HCT116 (cell line): ENCODE data around the gene ABCC2.

Source experiments
- CEBPB ChIP-seq: IDR thresholded peaks from 2 replicates; pipeline ENCODE4 v1.6.1; 2012; ENCODE audit warnings: low read depth
- CTCF ChIP-seq, 3 experiments: fragments of 200-600 bp in 1 of 3; sonication (generic) in 1 of 3; IDR thresholded peaks in 2 of 3; conservative IDR thresholded peaks in 1 of 3; 2 replicates each; pipeline ENCODE4 v1.5.1; 2012 to 2017; ENCODE audit warnings: low read depth in 2 of 3, low read length in 2 of 3, antibody characterized with exemption in 1 of 3, borderline replicate concordance in 1 of 3, control low read depth in 1 of 3, mild to moderate bottlenecking in 1 of 3, mixed read lengths in 1 of 3, mixed run types in 1 of 3, moderate library complexity in 1 of 3; ENCODE audit not compliant: insufficient read depth in 1 of 3
- ELF1 ChIP-seq: IDR thresholded peaks from 2 replicates; pipeline ENCODE4 v1.6.1; 2012; ENCODE audit warnings: low read depth, borderline replicate concordance
- EZH2 ChIP-seq: fragments of 200-600 bp; sonication (generic); IDR thresholded peaks from 2 replicates; pipeline ENCODE4 v1.6.1; 2017; ENCODE audit warnings: antibody characterized with exemption, mixed run types
- POLR2A ChIP-seq: IDR thresholded peaks from 2 replicates; pipeline ENCODE4 v1.7.0; 2011; ENCODE audit warnings: borderline replicate concordance; ENCODE audit not compliant: insufficient read depth, insufficient read length; ENCODE audit errors: extremely low read depth
- RAD21 ChIP-seq: IDR thresholded peaks from 2 replicates; pipeline ENCODE4 v1.6.1; 2012; ENCODE audit warnings: low read depth, mild to moderate bottlenecking
- SRF ChIP-seq: IDR thresholded peaks from 2 replicates; pipeline ENCODE4 v1.6.1; 2012; ENCODE audit warnings: low read depth

- TF ChIP-seq POLR2A, result no peak
- no peak for TF ChIP-seq CTCF (IDR thresholded peaks at IDR 0.05 in 2 of 3, conservative IDR thresholded peaks at IDR 0.05 in 1 of 3; ENCODE audit: borderline replicate concordance in 1 of 3, insufficient read depth in 1 of 3, low read depth in 2 of 3, low read length in 2 of 3)
- TF ChIP-seq EZH2, result no peak
- no peak for TF ChIP-seq RAD21
- no peak for TF ChIP-seq SRF
- no peak for TF ChIP-seq CEBPB
- no peak for TF ChIP-seq ELF1
Measured at GRCh38 chr10:99785646-99786045, 3.2 kb downstream of the ABCC2 start.
